Left renal pelvis (tissue), 4 donors: ENCODE data around the gene MRI1. TPM values are rescaled to one million over a fixed set of nuclear protein-coding genes. Genes with fewer than 3 reads are reported as not detected.
"Not testable (repeated sequence)": the region's sequence is repeated elsewhere in the genome, so short reads cannot be mapped to it uniquely, and the experiment has no call there.

Source experiments
- DNase-seq, 4 donors: peaks; one replicate each; pipeline ENCODE4 v3.0.0-alpha.2; 2013; ENCODE audit warnings: low read depth in 4 of 4, low spot score in 3 of 4
- polyA plus RNA-seq, 4 donors: library from polyadenylated mRNA; unstranded; fragments of 120-200 nt; gene quantifications; one replicate each; pipeline ENCODE4 v1.2.1, GENCODE V29; 2013; ENCODE audit not compliant: insufficient read length in 4 of 4

The MRI1 gene
- polyA plus RNA-seq = 10 to 100 TPM; 15.5 to 42.7 (median 20.4) TPM

DNA sequence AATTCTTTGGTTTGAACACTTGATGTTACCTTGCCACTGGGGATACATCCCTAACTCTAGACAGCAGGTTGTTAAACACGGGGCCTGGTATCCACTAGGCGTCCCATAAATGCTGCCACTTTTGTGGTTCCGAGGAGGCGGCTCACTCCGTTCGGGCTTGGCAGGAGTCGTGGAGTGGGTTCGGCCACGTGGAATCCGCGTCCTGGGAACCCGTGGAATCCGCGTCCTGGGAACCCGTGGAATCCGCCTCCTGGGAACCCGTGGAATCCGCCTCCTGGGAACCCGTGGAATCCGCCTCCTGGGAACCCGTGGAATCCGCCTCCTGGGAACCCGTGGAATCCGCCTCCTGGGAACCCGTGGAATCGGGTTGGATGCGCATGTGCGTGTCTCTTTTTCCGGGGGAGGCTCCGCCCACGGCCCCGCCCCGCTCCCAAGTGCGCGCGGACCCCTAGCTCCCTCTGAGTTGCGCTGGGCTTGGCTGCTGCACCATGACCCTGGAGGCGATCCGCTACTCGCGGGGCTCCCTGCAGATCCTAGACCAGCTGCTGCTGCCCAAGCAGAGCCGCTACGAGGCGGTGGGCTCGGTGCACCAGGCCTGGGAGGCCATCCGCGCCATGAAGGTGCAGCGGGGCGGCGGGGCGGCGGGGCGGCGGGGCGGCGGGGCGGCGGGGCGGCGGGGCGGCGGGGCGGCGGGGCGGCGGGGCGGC is at the start of gene MRI1:
Gene MRI1 (plus strand): TSS at position 422 of the 707 bp plus-strand sequence. CDS start 67 bp downstream, at position 489.
- DNase-seq = no peak

DNA sequence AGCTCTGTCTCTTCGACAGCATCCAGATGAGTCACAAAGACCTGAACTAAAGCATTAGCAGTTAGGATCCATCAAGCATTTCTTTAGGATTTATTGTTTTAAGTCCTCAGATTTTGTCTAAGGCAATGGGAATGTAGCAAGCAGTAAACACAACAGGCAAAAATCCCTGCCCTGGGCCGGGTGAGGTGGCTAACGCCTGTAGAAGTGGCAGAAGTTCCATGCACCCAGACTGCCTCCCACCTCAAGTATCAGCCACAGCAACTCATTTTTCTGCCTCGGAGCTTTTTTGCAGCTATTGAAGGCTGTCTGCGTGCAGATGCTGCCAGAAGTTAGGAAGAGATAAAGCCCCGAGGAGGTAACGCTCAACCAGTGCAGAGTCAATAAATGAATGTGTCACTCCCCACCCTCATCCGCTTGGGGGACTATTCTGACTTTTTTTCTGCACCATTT is 47.1 kb upstream of the MRI1 start:
- no peak for DNase-seq

- DNase-seq = no peak
Observed at GRCh38 chr19:13718733-13719132, 45.6 kb upstream of the MRI1 start.

- DNase-seq = no peak
Observed at GRCh38 chr19:13722146-13722545, 42.2 kb upstream of the MRI1 start.

DNA sequence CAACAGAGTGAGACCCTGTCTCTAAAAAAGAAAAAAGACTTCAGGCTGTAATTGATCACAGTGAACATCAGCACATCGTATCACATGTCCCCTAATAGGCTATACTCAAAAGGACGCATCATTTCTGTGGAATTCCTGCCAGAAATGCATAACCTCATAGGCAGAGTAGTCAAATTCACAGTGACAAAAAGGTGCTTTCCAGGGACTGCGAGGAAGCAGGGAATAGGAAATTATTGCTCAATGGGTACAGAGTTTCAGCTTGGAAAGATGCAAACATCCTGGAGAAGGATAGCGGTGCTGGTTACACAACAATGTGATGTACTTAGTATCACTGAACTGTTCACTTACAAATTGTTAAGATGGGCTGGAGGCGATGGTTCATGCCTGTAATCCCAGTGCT is 41.1 kb upstream of the MRI1 start:
- no peak for DNase-seq

DNA sequence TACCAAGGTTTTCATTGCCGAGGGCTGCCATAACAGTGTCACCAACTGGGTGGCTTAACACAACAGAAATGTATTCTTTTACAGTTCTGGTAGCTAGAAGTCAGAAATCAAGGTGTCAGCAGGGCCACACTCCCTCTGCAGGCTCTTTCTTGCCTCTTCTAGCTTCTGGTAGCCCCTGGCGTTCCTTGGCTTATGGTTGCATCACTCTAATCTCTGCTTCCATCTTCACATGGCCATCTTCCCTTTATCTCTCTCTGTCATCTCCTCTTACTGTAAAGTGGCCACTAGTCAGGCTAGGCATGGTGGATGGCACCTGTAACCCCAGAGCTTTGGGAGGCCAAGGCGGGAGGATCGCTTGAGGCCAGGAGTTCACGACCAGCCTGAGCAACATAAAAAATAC is 38.0 kb upstream of the MRI1 start:
- no peak for DNase-seq

GRCh38 chr19:13727798-13728197 is 36.5 kb upstream of the MRI1 start:
- DNase-seq = no peak

DNA sequence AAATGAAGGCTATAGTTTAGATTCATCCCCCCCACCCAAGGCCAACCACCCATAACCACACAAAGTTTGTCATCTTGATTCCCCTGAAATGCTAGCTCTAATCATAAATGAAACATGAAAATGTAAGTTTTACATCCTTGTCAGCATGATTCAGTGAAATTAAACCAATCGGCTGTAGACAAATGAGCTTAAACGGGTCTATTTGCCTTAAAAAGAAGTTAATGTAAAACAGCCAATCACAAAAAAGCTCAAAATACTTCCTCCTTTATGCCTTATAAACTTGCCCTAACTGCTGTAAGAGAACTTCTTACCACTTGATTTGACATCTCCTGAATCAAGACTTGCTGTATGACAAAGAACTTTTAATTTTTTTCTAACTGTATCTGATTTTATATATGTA is 34.5 kb upstream of the MRI1 start:
- DNase-seq = no peak

DNA sequence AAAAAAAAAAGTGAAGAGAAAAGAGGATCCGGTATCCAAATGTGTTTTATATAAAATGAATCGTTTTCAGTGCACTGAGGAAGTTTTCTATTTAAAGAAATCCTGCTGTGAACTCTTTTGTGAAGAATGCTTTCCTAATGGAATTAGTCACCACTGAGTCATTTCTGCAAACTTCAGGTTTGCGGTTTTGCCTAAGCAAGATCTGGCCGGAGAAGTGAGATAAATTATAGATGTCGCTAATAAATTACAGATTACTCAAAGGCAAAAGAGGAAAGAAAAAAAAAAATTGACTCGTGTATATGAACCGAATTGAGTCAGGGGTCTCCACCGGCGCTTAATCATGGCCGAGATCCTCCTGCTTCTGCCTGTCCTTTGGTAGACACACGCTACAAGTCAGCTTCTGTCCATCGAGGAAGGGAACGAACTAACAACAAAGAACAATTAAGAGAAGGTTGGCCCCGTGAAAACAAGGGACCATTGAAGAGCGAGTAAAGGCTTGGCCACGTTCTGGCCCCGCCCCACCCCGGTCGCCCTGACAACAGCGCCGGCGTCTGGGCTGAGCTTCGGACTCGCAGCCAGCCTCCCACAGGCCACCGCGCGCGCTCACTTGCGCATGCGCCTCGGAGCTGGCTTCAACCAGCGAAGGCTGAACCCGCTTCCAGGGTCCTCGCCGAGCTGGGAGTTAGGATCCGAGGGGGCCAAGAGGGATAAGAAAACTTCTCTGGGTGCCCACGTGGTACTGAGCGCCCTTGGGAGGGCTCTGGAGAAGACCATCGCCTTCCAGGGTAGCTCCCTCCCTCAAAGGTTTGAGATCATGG is 33.0 kb upstream of the MRI1 start:
- DNase-seq = peak; percentile 90 to 92 (median 91)

GRCh38 chr19:13732337-13732736 is 32.0 kb upstream of the MRI1 start:
- DNase-seq = no peak

- DNase-seq = no peak
Observed at GRCh38 chr19:13734751-13735150, 29.6 kb upstream of the MRI1 start.

DNA sequence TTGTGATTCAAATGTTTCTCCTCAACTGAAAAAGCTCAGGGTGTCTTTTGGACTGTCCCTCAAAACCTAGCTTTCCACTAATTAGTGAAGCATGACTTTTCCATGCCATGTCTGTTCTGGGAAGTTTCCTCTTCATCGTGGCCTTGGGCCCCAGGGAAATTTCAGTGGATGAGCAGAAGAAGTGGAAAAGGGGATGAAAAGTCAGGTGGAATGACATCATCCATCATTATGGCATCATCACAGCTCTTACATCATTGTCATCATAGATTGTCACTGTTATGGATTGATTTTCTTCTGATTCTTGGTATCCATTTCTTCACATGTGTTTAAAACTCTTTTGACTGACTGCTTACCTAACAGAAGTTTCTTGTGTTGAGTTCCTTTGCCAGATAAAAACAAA is 26.2 kb upstream of the MRI1 start:
- no peak for DNase-seq

DNA sequence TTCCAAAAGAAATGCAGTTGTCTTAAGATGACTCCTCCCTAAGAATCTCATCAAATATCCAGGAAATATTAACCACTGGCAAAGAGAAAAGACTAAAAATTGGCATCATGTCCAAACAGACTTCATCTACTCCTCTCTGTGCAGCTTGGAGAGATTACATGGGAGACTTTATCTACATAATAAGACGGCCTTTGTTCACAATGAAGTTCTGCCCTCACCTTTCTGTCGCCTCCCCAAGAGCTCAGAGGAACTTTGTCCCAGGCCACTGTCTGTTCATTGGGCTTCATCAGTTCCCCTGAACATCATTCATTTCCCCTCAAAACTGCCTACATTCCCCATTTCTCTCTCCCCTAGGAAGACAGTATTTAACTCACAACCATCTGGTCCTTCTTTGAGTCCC is 22.4 kb upstream of the MRI1 start:
- no peak for DNase-seq

GRCh38 chr19:13742756-13743155 is 21.6 kb upstream of the MRI1 start:
- no peak for DNase-seq

DNA sequence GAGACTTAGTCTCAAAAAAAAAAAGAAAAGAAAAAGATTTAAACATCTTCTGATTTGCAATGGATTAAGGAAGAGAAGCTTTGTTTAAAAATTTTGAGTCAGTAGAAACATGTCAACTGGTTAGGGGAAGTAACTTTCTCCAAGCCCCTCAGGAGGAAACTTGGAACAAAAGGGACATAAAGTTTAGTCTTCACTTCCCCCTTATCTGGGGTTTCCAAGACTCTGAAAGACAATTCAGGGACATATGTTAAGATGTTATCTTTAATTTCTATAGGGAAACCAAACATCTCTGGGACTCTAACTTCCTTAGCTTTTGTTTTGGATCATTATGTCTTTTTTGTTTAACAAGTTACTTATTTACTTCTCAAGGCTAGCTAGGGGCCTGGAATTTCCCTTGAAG is 20.1 kb upstream of the MRI1 start:
- no peak for DNase-seq

GRCh38 chr19:13747098-13747453 is 17.2 kb upstream of the MRI1 start:
- DNase-seq = no peak

DNA sequence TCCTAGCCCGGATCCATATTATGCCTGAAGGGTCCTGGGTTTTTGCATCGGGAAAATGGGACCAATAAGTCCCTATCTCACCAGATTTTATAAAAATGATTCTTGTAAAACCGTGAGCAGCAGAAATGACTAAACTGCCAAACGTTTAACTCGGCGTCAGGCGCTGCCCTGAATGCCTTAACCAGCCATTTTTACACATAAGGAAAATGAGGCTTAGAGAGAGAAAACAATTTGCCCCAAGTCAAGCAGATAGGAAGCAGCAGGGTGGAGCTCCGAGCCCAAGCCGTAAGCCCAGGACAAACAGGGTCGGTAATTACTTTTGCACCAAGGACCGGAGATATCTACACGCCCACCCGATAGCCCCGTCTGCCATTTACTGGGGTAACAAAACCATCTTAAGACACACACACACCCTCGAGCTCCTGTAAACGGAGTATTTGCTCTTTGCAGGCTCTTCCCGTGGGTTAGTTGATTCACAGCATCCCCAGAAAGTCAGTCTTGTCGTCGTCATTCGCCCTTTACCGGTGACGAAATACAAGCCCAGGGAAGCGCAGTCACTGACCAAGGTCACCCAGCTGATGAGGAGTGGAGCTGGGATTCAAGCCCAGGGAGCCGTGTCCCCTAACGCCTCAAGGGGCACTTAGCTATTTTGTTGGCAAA is 16.0 kb upstream of the MRI1 start:
- no peak for DNase-seq

DNA sequence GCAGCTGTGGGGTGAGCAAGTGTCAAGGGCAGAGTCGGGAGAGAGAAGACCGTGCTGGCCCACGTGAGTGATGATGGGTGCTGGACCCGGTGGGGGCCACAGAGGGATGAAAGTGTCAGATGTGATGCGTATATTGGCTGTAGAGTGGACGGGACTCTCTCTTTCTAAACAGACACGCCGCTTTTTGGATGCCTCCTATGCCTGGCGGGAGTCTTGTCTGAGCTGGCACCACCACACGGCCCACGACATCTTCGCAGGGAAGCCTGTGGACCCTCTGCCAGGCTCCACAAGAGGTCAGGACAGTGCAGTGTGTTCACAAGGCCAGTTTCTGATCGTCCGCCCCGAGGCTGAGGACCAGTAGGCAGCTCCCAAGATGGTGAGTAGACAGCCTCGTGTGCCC is 12.9 kb upstream of the MRI1 start:
- DNase-seq = no peak

DNA sequence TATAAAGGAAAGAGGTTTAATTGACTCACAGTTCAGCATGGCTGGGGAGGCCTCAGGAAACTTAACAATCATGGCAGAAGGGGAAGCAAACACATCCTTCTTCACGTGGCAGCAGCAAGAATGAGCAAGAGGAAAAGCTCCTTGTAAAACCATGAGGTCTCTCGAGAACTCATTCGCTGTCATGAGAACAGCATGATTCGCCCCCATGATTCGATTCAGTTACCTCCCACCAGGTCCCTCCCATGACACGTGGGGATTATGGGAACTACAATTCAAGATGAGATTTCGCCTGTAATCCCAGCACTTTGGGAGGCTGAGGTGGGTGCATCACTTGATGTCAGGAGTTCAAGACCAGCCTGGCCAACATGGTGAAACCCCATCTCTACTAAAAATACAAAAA is 10.7 kb upstream of the MRI1 start:
- DNase-seq = not testable (repeated sequence)

DNA sequence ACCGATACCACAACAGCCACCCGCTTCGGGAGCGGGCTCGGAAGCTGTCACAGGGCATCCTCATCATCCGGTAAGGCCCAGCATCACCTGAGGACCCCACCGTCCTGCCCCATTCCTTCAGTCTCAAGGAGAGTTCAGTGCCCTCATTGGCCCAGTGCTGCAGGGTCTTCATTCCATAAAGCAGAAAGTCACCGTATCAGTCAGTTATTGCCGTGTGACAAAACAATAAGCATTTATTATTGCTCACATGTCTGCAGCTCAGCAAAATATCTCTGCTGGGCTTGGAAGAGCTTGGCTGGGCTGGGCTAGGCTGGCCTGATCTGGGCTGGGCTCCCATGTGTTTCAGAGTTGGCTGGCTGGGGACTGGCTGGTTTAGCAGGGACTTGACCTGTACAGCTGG is 8.1 kb upstream of the MRI1 start:
- no peak for DNase-seq
